Fibroblast of lung (primary cell): Measurements from ENCODE around the gene TMEM33. TPM values are rescaled to one million over a fixed set of nuclear protein-coding genes. Genes with fewer than 3 reads are reported as not detected.

Source experiments
- DNase-seq, 2 donors: peaks; one replicate each; pipeline versions ENCODE4 v3.0.0 to v3.0.0-alpha.2; 2010; ENCODE audit warnings: low read depth in 2 of 2
- H2AFZ ChIP-seq: 2 replicates; pipeline ENCODE4 v1.5.1; 2012; ENCODE audit warnings: low read length, control low read depth, inconsistent platforms
- H3K27ac ChIP-seq: 2 replicates; pipeline ENCODE4 v1.5.1; 2011; ENCODE audit warnings: low read length, control low read depth; ENCODE audit not compliant: insufficient read depth
- H3K27me3 ChIP-seq: 2 replicates; pipeline ENCODE4 v1.5.1; 2011; ENCODE audit warnings: mild to moderate bottlenecking, low read length; ENCODE audit not compliant: control insufficient read depth, insufficient read depth
- H3K36me3 ChIP-seq: 2 replicates; pipeline ENCODE4 v1.5.1; 2011; ENCODE audit warnings: low read length; ENCODE audit not compliant: control insufficient read depth, insufficient read depth
- H3K4me1 ChIP-seq: 2 replicates; pipeline ENCODE4 v1.5.1; 2011; ENCODE audit warnings: low read length; ENCODE audit not compliant: control insufficient read depth, insufficient read depth; ENCODE audit errors: extremely low read depth
- H3K4me2 ChIP-seq: 2 replicates; pipeline ENCODE4 v1.5.1; 2011; ENCODE audit warnings: low read length, control low read depth; ENCODE audit not compliant: insufficient read depth; ENCODE audit errors: extremely low read depth
- H3K4me3 ChIP-seq, 4 experiments: fragments of 200-600 bp in 1 of 4; sonication (generic) in 1 of 4; replicated peaks in 1 of 4; 2 replicates each; pipeline ENCODE4 v1.5.1; 2011 to 2016; ENCODE audit warnings: low read length in 4 of 4, low read depth in 3 of 4, mild to moderate bottlenecking in 3 of 4, control low read depth in 2 of 4, inconsistent platforms in 1 of 4, mixed read lengths in 1 of 4; ENCODE audit not compliant: insufficient read depth in 1 of 4; ENCODE audit errors: control extremely low read depth in 1 of 4
- H3K79me2 ChIP-seq: 2 replicates; pipeline ENCODE4 v1.5.1; 2012; ENCODE audit warnings: mild to moderate bottlenecking, low read length, inconsistent platforms; ENCODE audit not compliant: control insufficient read depth, insufficient read depth
- H3K9ac ChIP-seq: 2 replicates; pipeline ENCODE4 v1.5.1; 2011; ENCODE audit warnings: mild to moderate bottlenecking, low read length, control low read depth; ENCODE audit not compliant: insufficient read depth
- H3K9me3 ChIP-seq: 2 replicates; pipeline ENCODE4 v1.5.1; 2012; ENCODE audit warnings: low read depth, low read length; ENCODE audit not compliant: control insufficient read depth, insufficient read depth
- H4K20me1 ChIP-seq: 2 replicates; pipeline ENCODE4 v1.5.1; 2011; ENCODE audit warnings: low read length; ENCODE audit not compliant: control insufficient read depth, insufficient read depth; ENCODE audit errors: extremely low read depth
- CTCF ChIP-seq, 2 donors: IDR thresholded peaks in 1 of 2; conservative IDR thresholded peaks in 1 of 2; 1 replicate in 1 of 2; 2 replicates in 1 of 2; pipeline ENCODE4 v1.5.1; 2011 to 2012; ENCODE audit warnings: low read length in 2 of 2, control low read depth in 1 of 2, inconsistent platforms in 1 of 2, low read depth in 1 of 2, mild to moderate bottlenecking in 1 of 2
- EZH2 ChIP-seq: IDR thresholded peaks from 2 replicates; pipeline ENCODE4 v1.5.1; 2012; ENCODE audit warnings: low read length, control low read depth, mild to moderate bottlenecking; ENCODE audit errors: missing control alignments
- polyA plus RNA-seq, 2 donors: library from polyadenylated mRNA; depleted of rRNA in 1 of 2; stranded (reverse) in 1 of 2; unstranded in 1 of 2; fragments of >200 nt; gene quantifications; 2 replicates each; pipeline ENCODE4 v1.2.1, GENCODE V29; 2011 to 2012; ENCODE audit warnings: missing spikeins in 1 of 2
- total RNA-seq: library from RNA; depleted of rRNA; stranded (reverse); fragments of >200 nt; gene quantifications from 2 replicates; pipeline ENCODE4 v1.2.1, GENCODE V29; 2014

TMEM33 gene
- total and polyA plus RNA-seq, 2 donors (not counting 1 experiment from before 2014, with no cell fraction given), result 39.0 to 39.3 TPM

- DNase-seq, result peak; percentile 95
- Histone ChIP-seq H3K36me3 (no peaks in the 10 kb centered on the region), H3K9me3 (no peaks in the 10 kb centered on the region), H4K20me1 (no peaks in the 10 kb centered on the region), H3K79me2 (peaks cover 36% of the 10 kb centered on the region), H3K27me3 (no peaks in the 10 kb centered on the region), H3K4me2 (peak within 1 kb of the TSS; percentile 99), H3K9ac (peak within 1 kb of the TSS; percentile 97), H3K4me3 (peak within 1 kb of the TSS; percentile 76 to 98 (median 96)), H3K27ac (peak within 1 kb of the TSS; percentile 97), H3K4me1 (peaks cover 6% of the 10 kb centered on the region), H2AFZ (peak within 1 kb of the TSS; percentile 87)
- no peak for TF ChIP-seq EZH2
- TF ChIP-seq CTCF (conservative IDR thresholded peaks at IDR 0.05 in 1 of 2, IDR thresholded peaks at IDR 0.05 in 1 of 2; ENCODE audit: low read depth in 1 of 2, low read length in 2 of 2), result peak; percentile 29 to 34
Measured at GRCh38 chr4:41990365-41991111, 55.3 kb downstream of the TMEM33 start, which contains the start of gene SLC30A9. TSS of gene SLC30A9 (plus strand) at chr4:41990530. CDS start at chr4:41990652, 122 bp downstream.

DNA sequence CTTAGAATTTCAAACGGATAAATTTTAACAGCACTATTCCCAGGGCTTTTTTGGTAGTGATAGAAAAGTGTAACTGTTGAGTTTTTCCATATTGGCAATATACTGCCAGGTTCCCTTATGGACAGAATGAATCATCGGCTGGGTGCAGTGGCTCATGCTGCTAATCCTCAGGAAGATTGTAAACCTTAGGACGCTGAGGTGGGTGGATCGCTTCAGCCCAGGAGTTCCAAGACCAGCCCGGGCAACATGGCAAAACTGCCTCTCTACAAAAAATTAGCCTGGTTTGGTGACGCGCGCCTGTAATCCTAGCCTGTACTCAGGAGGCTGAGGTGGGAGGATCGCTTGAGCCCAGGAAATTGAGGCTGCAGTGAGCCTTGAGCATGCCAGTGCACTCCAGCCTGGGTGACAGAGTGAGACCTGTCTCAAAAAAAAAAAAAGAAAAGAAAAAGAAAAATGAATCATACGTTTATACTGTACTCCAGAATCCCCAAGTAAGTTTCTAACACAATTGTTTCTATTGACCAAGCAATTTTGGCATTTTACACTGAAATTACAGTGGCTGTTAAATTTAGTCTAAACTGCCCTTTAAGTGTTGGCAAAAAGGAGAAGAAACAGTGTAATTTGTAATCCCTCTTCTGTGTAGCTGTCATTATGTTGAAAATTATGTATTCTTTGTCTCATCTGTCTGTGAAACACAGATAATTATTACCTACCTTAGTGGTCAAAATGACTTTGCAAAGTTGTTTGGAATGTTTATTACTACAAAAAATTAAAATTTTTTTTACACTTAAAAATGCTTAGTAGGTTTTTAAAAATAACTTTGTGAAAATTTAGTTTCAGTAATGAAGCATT, 56.9 kb downstream of the TMEM33 start:
- H3K79me2 ChIP-seq, result peaks cover 41% of the 10 kb centered on the region
- H3K36me3 ChIP-seq, result no peaks in the 10 kb centered on the region
- DNase-seq, result peak in 1 of 2 donors; percentile 44
- no peak overlapping the region for H3K27ac ChIP-seq
- no peak overlapping the region for H2AFZ ChIP-seq
- no peaks in the 10 kb centered on the region for H3K9me3 ChIP-seq
- H3K4me3 ChIP-seq, result peak overlapping the region in 2 of 4 experiments; percentile 76 to 94
- no peaks in the 10 kb centered on the region for H4K20me1 ChIP-seq
- peak overlapping the region; percentile 99 for H3K4me2 ChIP-seq
- H3K27me3 ChIP-seq, result no peaks in the 10 kb centered on the region
- TF ChIP-seq CTCF (conservative IDR thresholded peaks at IDR 0.05 in 1 of 2, IDR thresholded peaks at IDR 0.05 in 1 of 2; ENCODE audit: low read depth in 1 of 2, low read length in 2 of 2) (no peak), EZH2 (no peak)
- no peak overlapping the region for H3K9ac ChIP-seq
- peaks cover 6% of the 10 kb centered on the region for H3K4me1 ChIP-seq
